Lung (tissue), 12 donors: ENCODE results near the gene ANKRD40. TPM values are rescaled to one million over a fixed set of nuclear protein-coding genes. Genes with fewer than 3 reads are reported as not detected.
"Not testable (repeated sequence)": the region's sequence is repeated elsewhere in the genome, so short reads cannot be mapped to it uniquely, and the experiment has no call there.

Source experiments
- ATAC-seq: fragments of 200-7000 bp; cut with Tn5 transposase; one replicate; pipeline ENCODE4 v1.9.1; 2020; ENCODE audit warnings: moderate number of reproducible peaks; ENCODE audit not compliant: insufficient read depth, low FRiP score
- DNase-seq, 3 donors: peaks; one replicate each; pipeline ENCODE4 v3.0.0-alpha.2; 2013 to 2017
- H3K27ac ChIP-seq, 2 donors: one replicate each; pipeline ENCODE4 v1.5.1; 2013; ENCODE audit warnings: mild to moderate bottlenecking in 2 of 2, moderate library complexity in 2 of 2, control low read depth in 1 of 2, inconsistent platforms in 1 of 2, low read depth in 1 of 2, low read length in 1 of 2
- H3K27me3 ChIP-seq, 3 donors: one replicate each; pipeline ENCODE4 v1.5.1; 2013; ENCODE audit warnings: low read length in 2 of 3; ENCODE audit not compliant: control insufficient read depth in 3 of 3, insufficient read depth in 3 of 3
- H3K36me3 ChIP-seq, 4 donors: one replicate each; pipeline ENCODE4 v1.5.1; 2013; ENCODE audit warnings: low read length in 4 of 4, mild to moderate bottlenecking in 1 of 4, moderate library complexity in 1 of 4; ENCODE audit not compliant: control insufficient read depth in 4 of 4, insufficient read depth in 4 of 4
- H3K4me1 ChIP-seq, 5 donors: one replicate each; pipeline ENCODE4 v1.5.1; 2013; ENCODE audit warnings: low read length in 5 of 5, mild to moderate bottlenecking in 2 of 5, moderate library complexity in 1 of 5; ENCODE audit not compliant: control insufficient read depth in 5 of 5, insufficient read depth in 5 of 5
- H3K4me3 ChIP-seq: one replicate; pipeline ENCODE4 v1.5.1; 2013; ENCODE audit warnings: mild to moderate bottlenecking, control low read depth, moderate library complexity
- H3K9ac ChIP-seq, 2 donors: one replicate each; pipeline ENCODE4 v1.5.1; 2013; ENCODE audit warnings: low read length in 2 of 2, control low read depth in 1 of 2; ENCODE audit not compliant: insufficient read depth in 1 of 2
- H3K9me3 ChIP-seq, 4 donors: one replicate each; pipeline ENCODE4 v1.5.1; 2013; ENCODE audit warnings: low read length in 3 of 4, mild to moderate bottlenecking in 1 of 4, moderate library complexity in 1 of 4; ENCODE audit not compliant: control insufficient read depth in 4 of 4, insufficient read depth in 3 of 4
- WGBS, 2 donors: extraction: QIAGEN DNeasy Blood & Tissue Kit; methylation state at CpG; one replicate each; pipeline ENCODE4 v1.1.7; 2013; 5-methylcytosine and 5-hydroxymethylcytosine counted together
- polyA plus RNA-seq, 2 donors: library from polyadenylated mRNA; stranded (reverse); fragments of 200-250 nt; gene quantifications; one replicate each; pipeline ENCODE4 v1.2.1, GENCODE V29; 2013
- total RNA-seq, 2 donors: library from RNA; depleted of rRNA in 1 of 2; stranded (reverse); fragments of >200 nt in 1 of 2; gene quantifications; one replicate each; pipeline ENCODE4 v1.2.1, GENCODE V29; 2014 to 2021
- TF ChIP-seq, protein P1 (sequence below): IDR thresholded peaks from 2 replicates; pipeline ENCODE4 v1.5.1; 2012; ENCODE audit warnings: mild to moderate bottlenecking; ENCODE audit errors: control extremely low read depth, extremely low read depth
- donor health status: control.
- donor health status: control.
- donor health status: Bipolar disorder and iron deficiency.
- donor health status: healthy.
- donor health status: DM: yes; HTN: yes; CAD: no.

Gene ANKRD40
- total and polyA plus RNA-seq, 4 donors, result 14.6 to 38.9 (median 25.1) TPM

- Histone ChIP-seq H3K4me1 (peaks cover 0 to 13% (median 3%) of the 10 kb centered on the region in 5 donors), H3K4me3 (no peak overlapping the region), H3K9ac (no peak overlapping the region), H3K27ac (no peak overlapping the region), H3K9me3 (no peaks in the 10 kb centered on the region), H3K36me3 (peaks cover 0 to 3% (median 2%) of the 10 kb centered on the region in 4 donors), H3K27me3 (no peaks in the 10 kb centered on the region)
- DNase-seq (no peak), ATAC-seq (no peak)
- 87 to 91% methylated on average over 3 of the region's 3 CpGs for WGBS, 2 donors
- TF ChIP-seq, protein P1, sequence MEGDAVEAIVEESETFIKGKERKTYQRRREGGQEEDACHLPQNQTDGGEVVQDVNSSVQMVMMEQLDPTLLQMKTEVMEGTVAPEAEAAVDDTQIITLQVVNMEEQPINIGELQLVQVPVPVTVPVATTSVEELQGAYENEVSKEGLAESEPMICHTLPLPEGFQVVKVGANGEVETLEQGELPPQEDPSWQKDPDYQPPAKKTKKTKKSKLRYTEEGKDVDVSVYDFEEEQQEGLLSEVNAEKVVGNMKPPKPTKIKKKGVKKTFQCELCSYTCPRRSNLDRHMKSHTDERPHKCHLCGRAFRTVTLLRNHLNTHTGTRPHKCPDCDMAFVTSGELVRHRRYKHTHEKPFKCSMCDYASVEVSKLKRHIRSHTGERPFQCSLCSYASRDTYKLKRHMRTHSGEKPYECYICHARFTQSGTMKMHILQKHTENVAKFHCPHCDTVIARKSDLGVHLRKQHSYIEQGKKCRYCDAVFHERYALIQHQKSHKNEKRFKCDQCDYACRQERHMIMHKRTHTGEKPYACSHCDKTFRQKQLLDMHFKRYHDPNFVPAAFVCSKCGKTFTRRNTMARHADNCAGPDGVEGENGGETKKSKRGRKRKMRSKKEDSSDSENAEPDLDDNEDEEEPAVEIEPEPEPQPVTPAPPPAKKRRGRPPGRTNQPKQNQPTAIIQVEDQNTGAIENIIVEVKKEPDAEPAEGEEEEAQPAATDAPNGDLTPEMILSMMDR, result no peak
Observed at GRCh38 chr17:50682441-50682840, 25.3 kb downstream of the ANKRD40 start.

DNA sequence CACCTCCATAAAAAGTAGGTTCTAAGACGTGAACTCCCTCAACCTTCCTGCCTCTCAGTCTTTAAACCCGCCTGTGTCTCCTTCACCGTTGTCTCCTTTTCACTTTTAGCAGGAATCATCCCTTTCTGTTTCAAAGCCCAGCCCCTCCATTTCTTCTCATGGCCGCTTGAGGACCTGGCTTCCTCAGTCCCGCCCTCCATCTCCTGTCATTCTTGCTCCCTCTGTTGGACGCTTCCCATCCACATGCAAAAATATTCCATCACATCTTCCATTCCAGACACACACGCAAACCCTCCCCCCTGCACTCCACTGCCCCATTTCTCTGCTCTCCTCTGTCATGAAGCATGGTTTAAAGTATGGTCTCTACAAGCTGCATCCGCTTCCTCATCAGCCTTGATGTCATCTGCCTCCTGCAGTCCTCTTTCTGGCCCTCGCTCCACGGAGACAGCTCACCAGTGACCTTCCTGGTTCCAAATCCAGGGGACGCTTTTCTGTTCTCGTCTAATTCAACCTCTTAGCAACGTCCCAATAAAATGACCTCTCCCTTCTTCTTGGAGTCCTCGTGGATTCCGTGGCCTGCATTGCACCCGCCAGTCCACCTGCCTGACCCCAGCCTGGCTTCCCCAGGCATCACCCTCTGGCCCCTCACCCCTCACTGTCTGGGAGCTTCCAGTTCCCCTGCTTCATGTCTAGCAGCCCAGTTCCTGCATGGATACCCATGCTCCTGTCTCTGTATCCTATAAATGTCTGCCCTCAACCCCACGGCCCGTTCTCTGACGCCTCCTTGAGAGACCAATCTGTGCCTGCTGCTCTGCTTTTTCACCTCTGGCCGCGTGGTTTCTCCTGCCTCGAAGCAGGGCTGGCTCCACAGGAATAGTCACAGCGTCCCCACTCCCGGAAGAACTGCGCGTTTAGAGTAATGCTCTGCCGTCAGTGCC lies 26.2 kb downstream of the ANKRD40 start:
- H3K4me1 ChIP-seq, result peaks cover 0 to 10% (median 3%) of the 10 kb centered on the region in 5 donors
- no peaks in the 10 kb centered on the region for H3K9me3 ChIP-seq
- H3K27ac ChIP-seq, result no peak overlapping the region
- no peak overlapping the region for H3K4me3 ChIP-seq
- WGBS, 2 donors, result 59 to 61% methylated on average over 27 of the region's 27 CpGs
- TF ChIP-seq, protein P1, result peak; percentile 56
- DNase-seq (peak; percentile 79 to 91 (median 90)), ATAC-seq (no peak)
- peak overlapping the region in 1 of 2 donors; percentile 26 for H3K9ac ChIP-seq
- H3K27me3 ChIP-seq, result no peaks in the 10 kb centered on the region
- H3K36me3 ChIP-seq, result peaks cover 0 to 7% (median 4%) of the 10 kb centered on the region in 4 donors

DNA sequence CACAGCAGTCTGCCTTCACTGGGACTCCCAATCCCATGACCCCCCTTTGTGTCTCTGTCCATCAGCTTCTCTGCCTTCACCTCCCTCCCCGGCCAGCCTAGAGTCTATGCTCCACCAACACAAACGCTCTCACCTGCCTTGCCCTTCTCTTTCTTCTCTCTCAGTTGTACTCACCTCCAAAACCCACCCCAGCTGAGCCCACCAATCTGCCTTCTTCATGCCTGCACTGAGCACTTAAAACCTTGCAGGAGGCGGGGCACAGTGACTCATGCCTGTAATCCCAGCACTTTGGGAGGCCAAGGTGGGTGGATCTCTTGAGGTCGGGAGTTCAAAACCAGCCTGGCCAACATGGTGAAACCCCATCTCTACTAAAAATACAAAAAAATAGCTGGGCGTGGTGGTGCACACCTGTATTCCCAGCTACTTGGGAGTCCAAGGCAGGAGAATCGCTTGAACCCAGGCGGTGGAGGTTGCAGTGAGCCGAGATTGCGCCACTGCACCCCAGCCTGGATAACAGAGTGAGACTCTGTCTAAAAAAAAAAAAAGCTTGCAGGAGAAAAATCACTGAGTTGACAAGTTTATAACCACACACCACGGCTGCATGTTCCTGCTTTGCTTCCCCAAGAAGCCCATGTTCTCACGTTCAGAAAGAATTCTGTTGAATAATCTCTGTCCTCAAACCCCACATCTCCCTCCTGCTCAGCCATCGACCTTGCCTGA lies 27.0 kb downstream of the ANKRD40 start:
- 70 to 72% methylated on average over 12 of the region's 12 CpGs for WGBS, 2 donors
- not testable (repeated sequence) for H3K4me3 ChIP-seq, H3K36me3 ChIP-seq, H3K27ac ChIP-seq, H3K27me3 ChIP-seq, H3K9me3 ChIP-seq, ATAC-seq
- H3K4me1 ChIP-seq, result peaks cover 0 to 10% (median 3%) of the 10 kb centered on the region in 5 donors
- peak in 1 of 3 donors; percentile 28 for DNase-seq
- peak overlapping the region in 1 of 2 donors; percentile 26 for H3K9ac ChIP-seq

DNA sequence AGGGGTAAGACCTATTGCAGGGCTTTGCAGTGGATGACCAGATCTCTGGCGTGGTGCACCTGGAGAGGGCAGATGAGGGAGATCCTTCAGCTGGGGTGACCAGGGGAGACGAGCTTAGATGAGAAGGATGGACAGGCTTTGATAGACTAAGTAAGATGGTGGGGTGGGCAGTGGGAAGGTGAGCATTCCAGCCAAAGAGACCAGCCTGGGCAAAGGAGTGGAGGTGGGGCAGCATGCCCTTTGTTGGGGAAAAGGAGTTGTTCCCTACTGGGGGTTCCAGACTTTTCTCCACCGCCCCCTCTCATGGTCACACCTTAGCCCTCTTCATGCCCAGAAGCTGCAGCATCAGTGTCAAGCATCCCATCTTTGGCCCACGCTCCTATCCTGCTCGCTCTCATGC lies 27.6 kb downstream of the ANKRD40 start:
- Histone ChIP-seq H3K27ac (no peak overlapping the region), H3K4me1 (peaks cover 0 to 10% (median 3%) of the 10 kb centered on the region in 5 donors), H3K9ac (no peak overlapping the region), H3K4me3 (no peak overlapping the region), H3K27me3 (no peaks in the 10 kb centered on the region), H3K36me3 (peaks cover 0 to 9% (median 4%) of the 10 kb centered on the region in 4 donors), H3K9me3 (no peaks in the 10 kb centered on the region)
- TF ChIP-seq, protein P1, result no peak
- ATAC-seq (no peak), DNase-seq (no peak)
- WGBS, 2 donors, result 96 to 98% methylated on average over 5 of the region's 5 CpGs
